H9 (cell line): ENCODE data around the gene PLSCR4. TPM values are rescaled to one million over a fixed set of nuclear protein-coding genes. Genes with fewer than 3 reads are reported as not detected.

Experiments
- DNase-seq: peaks from one replicate; pipeline ENCODE4 v3.0.0-alpha.2; 2017
- H2AFZ ChIP-seq: one replicate; pipeline ENCODE4 v1.6.1; 2013; ENCODE audit warnings: mild to moderate bottlenecking, low read length, control low read depth, moderate library complexity
- H2AK5ac ChIP-seq: 2 replicates; pipeline ENCODE4 v1.6.1; 2013; ENCODE audit warnings: low read length, control low read depth, mixed read lengths; ENCODE audit not compliant: insufficient read length
- H2BK120ac ChIP-seq: one replicate; pipeline ENCODE4 v1.6.1; 2013; ENCODE audit warnings: low read depth, mild to moderate bottlenecking, low read length, control low read depth, inconsistent platforms; ENCODE audit not compliant: poor library complexity, severe bottlenecking
- H2BK12ac ChIP-seq: 2 replicates; pipeline ENCODE4 v1.6.1; 2013; ENCODE audit warnings: low read length, control low read depth, mixed read lengths, low read depth; ENCODE audit not compliant: insufficient read length
- H2BK15ac ChIP-seq: 2 replicates; pipeline ENCODE4 v1.6.1; 2013; ENCODE audit warnings: low read depth, low read length, control low read depth
- H2BK20ac ChIP-seq: one replicate; pipeline ENCODE4 v1.6.1; 2013; ENCODE audit warnings: low read depth, mild to moderate bottlenecking, low read length, control low read depth, inconsistent platforms; ENCODE audit not compliant: poor library complexity, severe bottlenecking
- H2BK5ac ChIP-seq: 2 replicates; pipeline ENCODE4 v1.6.1; 2013; ENCODE audit warnings: low read length, control low read depth, mixed read lengths; ENCODE audit not compliant: insufficient read length
- H3K14ac ChIP-seq: 2 replicates; pipeline ENCODE4 v1.6.1; 2013; ENCODE audit warnings: low read length, control low read depth; ENCODE audit not compliant: insufficient read depth
- H3K18ac ChIP-seq: 2 replicates; pipeline ENCODE4 v1.6.1; 2013; ENCODE audit warnings: low read depth, mild to moderate bottlenecking, mixed read lengths, low read length, control low read depth; ENCODE audit not compliant: insufficient read length
- H3K23ac ChIP-seq: 2 replicates; pipeline ENCODE4 v1.6.1; 2013; ENCODE audit warnings: low read length, control low read depth, mixed read lengths, low read depth; ENCODE audit not compliant: insufficient read length
- H3K23me2 ChIP-seq: 2 replicates; pipeline ENCODE4 v1.6.1; 2013; ENCODE audit warnings: low read depth, mild to moderate bottlenecking, mixed read lengths, low read length, control low read depth; ENCODE audit not compliant: insufficient read length, poor library complexity, severe bottlenecking
- H3K27ac ChIP-seq: 2 replicates; pipeline ENCODE4 v1.5.1; 2013; ENCODE audit warnings: low read length, control low read depth, mixed read lengths, low read depth; ENCODE audit not compliant: insufficient read length
- H3K27me3 ChIP-seq: 2 replicates; pipeline ENCODE4 v1.6.1; 2013; ENCODE audit warnings: low read length, control low read depth, inconsistent platforms; ENCODE audit not compliant: insufficient read depth
- H3K4ac ChIP-seq: 2 replicates; pipeline ENCODE4 v1.6.1; 2013; ENCODE audit warnings: low read depth, mild to moderate bottlenecking, control low read depth, inconsistent platforms, low read length, moderate library complexity
- H3K4me1 ChIP-seq: 2 replicates; pipeline ENCODE4 v1.6.1; 2013; ENCODE audit warnings: low read length, control low read depth, inconsistent platforms; ENCODE audit not compliant: insufficient read depth
- H3K4me2 ChIP-seq: 2 replicates; pipeline ENCODE4 v1.6.1; 2013; ENCODE audit warnings: low read length, control low read depth, mixed read lengths; ENCODE audit not compliant: insufficient read length, insufficient read depth
- H3K56ac ChIP-seq: 2 replicates; pipeline ENCODE4 v1.6.1; 2013; ENCODE audit warnings: low read depth, mild to moderate bottlenecking, mixed read lengths, low read length, control low read depth; ENCODE audit not compliant: insufficient read length
- H3K79me1 ChIP-seq: 2 replicates; pipeline ENCODE4 v1.6.1; 2013; ENCODE audit warnings: low read depth, mild to moderate bottlenecking, moderate library complexity, low read length, control low read depth, inconsistent platforms; ENCODE audit not compliant: insufficient read depth, poor library complexity, severe bottlenecking
- H3K79me2 ChIP-seq: 2 replicates; pipeline ENCODE4 v1.6.1; 2013; ENCODE audit warnings: low read length, control low read depth, inconsistent platforms; ENCODE audit not compliant: insufficient read depth
- H3K9ac ChIP-seq: 2 replicates; pipeline ENCODE4 v1.6.1; 2013; ENCODE audit warnings: low read length, control low read depth, mixed read lengths; ENCODE audit not compliant: insufficient read length; ENCODE audit errors: extremely low read depth
- H3K9me3 ChIP-seq: one replicate; pipeline ENCODE4 v1.6.1; 2013; ENCODE audit warnings: low read depth, low read length, inconsistent platforms; ENCODE audit not compliant: control insufficient read depth
- H3T11ph ChIP-seq: one replicate; pipeline ENCODE4 v1.6.1; 2013; ENCODE audit warnings: mild to moderate bottlenecking, low read length, control low read depth, inconsistent platforms
- H4K20me1 ChIP-seq: one replicate; pipeline ENCODE4 v1.6.1; 2013; ENCODE audit not compliant: control insufficient read depth, insufficient read length, insufficient read depth
- H4K5ac ChIP-seq: 2 replicates; pipeline ENCODE4 v1.6.1; 2013; ENCODE audit warnings: low read depth, mild to moderate bottlenecking, mixed read lengths, low read length, control low read depth; ENCODE audit not compliant: insufficient read length
- H4K8ac ChIP-seq: replicated peaks from 2 replicates; pipeline ENCODE4 v1.6.1; 2013; ENCODE audit warnings: low read length, control low read depth, mixed read lengths, low read depth; ENCODE audit not compliant: insufficient read length
- H4K91ac ChIP-seq: 2 replicates; pipeline ENCODE4 v1.6.1; 2013; ENCODE audit warnings: low read depth, mild to moderate bottlenecking, moderate library complexity, mixed read lengths, low read length, control low read depth; ENCODE audit not compliant: insufficient read length
- H3K27ac Mint-ChIP-seq, 3 experiments: 2 replicates in 2 of 3; 3 replicates in 1 of 3; pipeline ENCODE4 v1.8.0; 2020 to 2021; ENCODE audit warnings: mixed read lengths in 3 of 3, mild to moderate bottlenecking in 1 of 3, moderate library complexity in 1 of 3
- H3K27me3 Mint-ChIP-seq: 2 replicates; pipeline ENCODE4 v1.8.0; 2021; ENCODE audit warnings: low read depth, mild to moderate bottlenecking, moderate library complexity, mixed read lengths
- H3K36me3 Mint-ChIP-seq, 3 experiments: 2 replicates in 2 of 3; 3 replicates in 1 of 3; pipeline ENCODE4 v1.8.0; 2020 to 2021; ENCODE audit warnings: low read depth in 3 of 3, mixed read lengths in 3 of 3; ENCODE audit not compliant: insufficient read depth in 1 of 3
- H3K4me1 Mint-ChIP-seq, 2 experiments: 2 replicates each; pipeline ENCODE4 v1.8.0; 2020; ENCODE audit warnings: mixed read lengths in 2 of 2
- H3K4me3 Mint-ChIP-seq, 2 experiments: 2 replicates in 1 of 2; 3 replicates in 1 of 2; pipeline ENCODE4 v1.8.0; 2020 to 2021; ENCODE audit warnings: mild to moderate bottlenecking in 2 of 2, mixed read lengths in 2 of 2, moderate library complexity in 1 of 2
- H3K9me3 Mint-ChIP-seq, 2 experiments: 2 replicates in 1 of 2; 3 replicates in 1 of 2; pipeline ENCODE4 v1.8.0; 2020; ENCODE audit warnings: mild to moderate bottlenecking in 2 of 2, mixed read lengths in 2 of 2, moderate library complexity in 1 of 2
- CTCF ChIP-seq: fragments of 200-600 bp; sonication (generic); conservative IDR thresholded peaks from 3 replicates; pipeline ENCODE4 v1.8.0; 2021; ENCODE audit warnings: antibody characterized with exemption, mild to moderate bottlenecking
- WGBS: extraction: QIAGEN DNeasy Blood & Tissue Kit; methylation state at CpG from one replicate; pipeline ENCODE4 v1.1.7; 2013; ENCODE audit warnings: missing lambda C conversion rate, low lambda C conversion rate, mixed read lengths; ENCODE audit not compliant: insufficient read length; ENCODE audit errors: extremely low coverage; 5-methylcytosine and 5-hydroxymethylcytosine counted together
- total RNA-seq: library from RNA; stranded (reverse); gene quantifications from 2 replicates; pipeline ENCODE4 v1.2.1, GENCODE V29; 2021

The PLSCR4 gene
- total RNA-seq, 1 experiment from 2014 or later: 1.2 TPM

- Mint-ChIP-seq H3K27ac (no peak overlapping the region), H3K4me3 (no peak overlapping the region), H3K4me1 (peaks cover 21 to 40% of the 10 kb centered on the region in 2 experiments), H3K9me3 (no peaks in the 10 kb centered on the region), H3K27me3 (no peaks in the 10 kb centered on the region), H3K36me3 (no peaks in the 10 kb centered on the region; a peak in 1 of 7 replicates)
- no peak overlapping the region for H4K8ac ChIP-seq
- H3K4ac ChIP-seq: no peak overlapping the region
- WGBS: 100% methylated on average over 1 of the region's 1 CpG
- no peaks in the 10 kb centered on the region for H3K27me3 ChIP-seq
- H3K27ac ChIP-seq: no peak overlapping the region
- H4K5ac ChIP-seq: no peak overlapping the region
- H3K4me1 ChIP-seq: peaks cover 2% of the 10 kb centered on the region
- no peak overlapping the region for H2BK12ac ChIP-seq
- no peak overlapping the region for H2BK120ac ChIP-seq
- H4K91ac ChIP-seq: no peak overlapping the region
- H2AFZ ChIP-seq: no peak overlapping the region
- no peaks in the 10 kb centered on the region for H3K79me1 ChIP-seq
- no peak overlapping the region for H3K14ac ChIP-seq
- H3T11ph ChIP-seq: no peak overlapping the region
- no peak overlapping the region for H3K23ac ChIP-seq
- H3K79me2 ChIP-seq: no peaks in the 10 kb centered on the region; the same call in 1 of the 2 replicates
- H3K9me3 ChIP-seq: no peaks in the 10 kb centered on the region
- no peaks in the 10 kb centered on the region for H4K20me1 ChIP-seq
- H2BK5ac ChIP-seq: no peak overlapping the region
- H2AK5ac ChIP-seq: no peak overlapping the region
- H2BK15ac ChIP-seq: no peak overlapping the region
- TF ChIP-seq CTCF: no peak
- no peaks in the 10 kb centered on the region for H3K23me2 ChIP-seq
- no peak overlapping the region for H3K18ac ChIP-seq
- no peak overlapping the region for H3K56ac ChIP-seq
- DNase-seq: no peak
- no peak overlapping the region for H3K9ac ChIP-seq
- no peak overlapping the region for H2BK20ac ChIP-seq
- no peak overlapping the region for H3K4me2 ChIP-seq
These were observed 96.6 kb downstream of the PLSCR4 start for GRCh38 chr3:146154316-146154715.
